Lower lobe of right lung (tissue), 2 donors: ENCODE measurements around the gene AZI2. TPM values are rescaled to one million over a fixed set of nuclear protein-coding genes. Genes with fewer than 3 reads are reported as not detected.

Source experiments
- ATAC-seq, 2 donors: fragments of 200-7000 bp; cut with Tn5 transposase; one replicate each; pipeline ENCODE4 v1.9.1; 2020 to 2022; ENCODE audit warnings: mild to moderate bottlenecking in 2 of 2, moderate library complexity in 2 of 2
- DNase-seq: peaks from one replicate; pipeline ENCODE4 v3.0.0-alpha.2; 2020
- H3K27ac ChIP-seq: fragments of 200-600 bp; one replicate; pipeline ENCODE4 v1.8.0; 2022
- H3K27me3 ChIP-seq: fragments of 200-600 bp; one replicate; pipeline ENCODE4 v1.8.0; 2022; ENCODE audit warnings: low read depth
- H3K36me3 ChIP-seq: fragments of 200-600 bp; one replicate; pipeline ENCODE4 v1.8.0; 2022; ENCODE audit warnings: mild to moderate bottlenecking
- H3K4me1 ChIP-seq: fragments of 200-600 bp; one replicate; pipeline ENCODE4 v1.8.0; 2022
- H3K4me3 ChIP-seq: fragments of 200-600 bp; one replicate; pipeline ENCODE4 v1.8.0; 2022; ENCODE audit warnings: mild to moderate bottlenecking
- H3K9me3 ChIP-seq: fragments of 200-600 bp; one replicate; pipeline ENCODE4 v1.8.0; 2022
- CTCF ChIP-seq: fragments of 200-600 bp; IDR thresholded peaks from one replicate; pipeline ENCODE4 v1.8.0; 2022; ENCODE audit warnings: antibody characterized with exemption, mild to moderate bottlenecking
- intact Hi-C: fragments of 100-400 bp; cut with DNase I; formaldehyde crosslinking; loops from one replicate; pipeline ENCODE4 v1.11.0; 2022
- total RNA-seq: library from RNA; stranded (reverse); fragmentation: NEBNext Ultra II Directional; extraction: Animal tissue kit (Norgen Biotek cat#: 25700); gene quantifications from one replicate; pipeline ENCODE4 v1.2.1, GENCODE V29; 2021
- donor health status: DM: no; HTN: yes; CAD: no; lungs with severe emphysema.

Gene AZI2
- total RNA-seq, 1 donor from 2014 or later, result 109 TPM

- Histone ChIP-seq H3K4me3 (no peak overlapping the region), H3K36me3 (no peaks in the 10 kb centered on the region), H3K4me1 (no peaks in the 10 kb centered on the region), H3K9me3 (no peaks in the 10 kb centered on the region), H3K27ac (no peak overlapping the region), H3K27me3 (no peaks in the 10 kb centered on the region)
- DNase-seq, result no peak
- TF ChIP-seq CTCF, result no peak
- ATAC-seq, result no peak
- intact Hi-C loops, result no loop called here
Measured at GRCh38 chr3:28279770-28280169, 68.9 kb downstream of the AZI2 start.

- Histone ChIP-seq H3K4me1 (no peaks in the 10 kb centered on the region), H3K4me3 (no peak overlapping the region), H3K9me3 (no peaks in the 10 kb centered on the region), H3K27ac (no peak overlapping the region), H3K36me3 (no peaks in the 10 kb centered on the region), H3K27me3 (no peaks in the 10 kb centered on the region)
- no peak for TF ChIP-seq CTCF
- ATAC-seq (no peak), DNase-seq (no peak)
- intact Hi-C loops, result no loop called here
Measured at GRCh38 chr3:28278918-28279317, 69.7 kb downstream of the AZI2 start.

DNA sequence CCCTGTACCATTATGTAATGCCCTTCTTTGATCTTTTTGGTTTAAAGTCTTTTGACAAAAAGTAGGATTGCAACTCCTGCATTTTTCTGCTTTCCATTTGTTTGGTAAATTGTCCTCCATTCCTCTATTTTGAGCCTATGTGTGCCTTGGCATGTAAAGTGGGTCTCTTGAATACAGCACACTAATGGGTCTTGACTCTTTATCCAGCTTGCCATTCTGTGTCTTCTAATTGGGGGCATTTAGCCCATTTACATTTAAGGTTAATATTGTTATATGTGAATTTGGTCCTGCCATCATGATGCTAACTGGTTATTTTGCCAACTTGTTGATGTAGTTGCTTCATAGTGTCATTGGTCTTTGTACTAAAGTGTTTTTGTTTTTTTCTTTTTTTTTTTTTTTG is 74.8 kb downstream of the AZI2 start:
- intact Hi-C loops, result no loop called here
- DNase-seq (no peak), ATAC-seq (no peak)
- H3K9me3 ChIP-seq, result peaks cover 13% of the 10 kb centered on the region
- H3K4me3 ChIP-seq, result no peak overlapping the region
- H3K4me1 ChIP-seq, result peaks cover 3% of the 10 kb centered on the region
- H3K36me3 ChIP-seq, result no peaks in the 10 kb centered on the region
- no peak for TF ChIP-seq CTCF
- H3K27ac ChIP-seq, result no peak overlapping the region
- H3K27me3 ChIP-seq, result no peaks in the 10 kb centered on the region

Other genes starting within 250 kb of the AZI2 start
- 23.6 TPM for gene CMC1, start 107.2 kb downstream of the AZI2 start, total RNA-seq
- gene ZCWPW2, start 103 bp downstream of the AZI2 start, total RNA-seq, result 1.1 TPM